Left lung (tissue), 10 donors: ENCODE measurements around the gene MRPL10. TPM values are rescaled to one million over a fixed set of nuclear protein-coding genes. Genes with fewer than 3 reads are reported as not detected.

Experiments used
- ATAC-seq: fragments of 200-7000 bp; cut with Tn5 transposase; one replicate; pipeline ENCODE4 v1.9.1; 2020; ENCODE audit warnings: moderate library complexity
- DNase-seq, 4 donors: peaks; one replicate each; pipeline ENCODE4 v3.0.0-alpha.2; 2013 to 2020
- H3K27ac ChIP-seq, 2 donors: fragments of 200-600 bp; sonication (generic) in 1 of 2; one replicate each; pipeline versions ENCODE4 v1.5.0 to v1.8.0; 2020 to 2021
- H3K27me3 ChIP-seq, 2 donors: fragments of 200-600 bp; sonication (generic) in 1 of 2; one replicate each; pipeline versions ENCODE4 v1.5.0 to v1.8.0; 2020 to 2021
- H3K36me3 ChIP-seq, 2 donors: fragments of 200-600 bp; sonication (generic) in 1 of 2; one replicate each; pipeline versions ENCODE4 v1.5.0 to v1.8.0; 2020 to 2021
- H3K4me1 ChIP-seq, 2 donors: fragments of 200-600 bp; one replicate each; pipeline ENCODE4 v1.8.0; 2021
- H3K4me3 ChIP-seq, 2 donors: fragments of 200-600 bp; sonication (generic) in 1 of 2; one replicate each; pipeline versions ENCODE4 v1.5.0 to v1.8.0; 2020 to 2021; ENCODE audit warnings: mild to moderate bottlenecking in 1 of 2
- H3K9me3 ChIP-seq, 2 donors: fragments of 200-600 bp; sonication (generic) in 1 of 2; one replicate each; pipeline versions ENCODE4 v1.5.0 to v1.8.0; 2020 to 2021
- CTCF ChIP-seq, 2 donors: fragments of 200-600 bp; sonication (generic) in 1 of 2; IDR thresholded peaks; one replicate each; pipeline versions ENCODE4 v1.5.0 to v1.8.0; 2021; ENCODE audit warnings: antibody characterized with exemption in 2 of 2
- intact Hi-C, 2 donors: fragments of 100-400 bp; cut with DNase I; formaldehyde crosslinking; loops; one replicate each; pipeline versions ENCODE4 v1.11.2 to v1.14.2; 2022
- polyA plus RNA-seq, 6 donors: library from polyadenylated mRNA; unstranded; fragments of 120-200 nt; gene quantifications; one replicate each; pipeline ENCODE4 v1.2.1, GENCODE V29; 2013; ENCODE audit not compliant: insufficient read length in 6 of 6
- total RNA-seq, 2 donors: library from RNA; stranded (reverse); fragmentation: NEBNext Ultra II Directional; extraction: Animal tissue kit (Norgen Biotek cat#: 25700); gene quantifications; one replicate each; pipeline ENCODE4 v1.2.1, GENCODE V29; 2021
- donor health status: DM: no; HTN: yes; CAD: no.
- donor health status: DM: no; HTN: no; CAD: no.

MRPL10 gene
- total and polyA plus RNA-seq, 8 donors: 26.2 to 55.7 (median 50.6) TPM

DNA sequence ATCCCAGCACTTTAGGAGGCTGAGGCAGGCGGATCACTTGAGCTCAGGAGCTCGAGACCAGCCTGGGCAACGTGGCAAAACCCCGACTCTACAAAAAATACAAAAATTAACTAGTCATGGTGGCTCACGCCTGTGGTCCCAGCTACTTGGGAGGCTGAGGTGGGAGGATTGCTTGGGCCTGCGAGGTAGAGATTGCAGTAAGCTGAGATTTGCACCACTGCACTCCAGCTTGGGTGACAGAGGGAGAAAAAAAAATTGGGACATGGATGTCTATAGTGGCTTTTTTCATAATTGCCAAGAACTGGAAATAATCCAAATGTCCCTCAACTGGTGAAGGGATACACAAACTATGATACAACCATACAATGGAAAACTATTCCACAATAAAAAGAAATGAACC, 38.4 kb downstream of the MRPL10 start:
- intact Hi-C loops: no loop called here
- no peak overlapping the region for H3K4me3 ChIP-seq
- no peak for ATAC-seq
- peaks cover 5 to 10% of the 10 kb centered on the region in 2 donors for H3K4me1 ChIP-seq
- peaks cover 46 to 82% of the 10 kb centered on the region in 2 donors for H3K27me3 ChIP-seq
- DNase-seq: no peak
- no peak overlapping the region for H3K27ac ChIP-seq
- no peaks in the 10 kb centered on the region for H3K9me3 ChIP-seq
- no peaks in the 10 kb centered on the region for H3K36me3 ChIP-seq
- no peak for TF ChIP-seq CTCF (IDR thresholded peaks at IDR 0.05)

DNA sequence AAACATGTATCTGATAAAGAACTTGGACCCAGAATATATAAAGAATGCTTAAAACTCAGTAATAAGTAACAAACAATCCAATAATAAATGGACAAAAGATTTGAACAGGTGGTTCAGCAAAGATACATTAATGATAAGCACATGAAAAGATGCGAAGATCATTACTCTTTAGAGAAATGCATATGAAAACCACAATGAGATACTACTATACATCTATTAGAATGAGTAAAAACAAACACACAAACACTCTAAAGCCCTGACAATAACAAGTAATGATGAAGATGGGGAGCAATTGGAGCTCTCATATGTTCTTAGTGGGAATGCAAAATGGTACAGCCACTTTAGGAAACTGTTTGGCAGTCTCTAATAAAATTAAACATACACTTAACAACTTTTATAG, 38.9 kb downstream of the MRPL10 start:
- no peak for TF ChIP-seq CTCF (IDR thresholded peaks at IDR 0.05)
- H3K27ac ChIP-seq: no peak overlapping the region
- peaks cover 5 to 10% of the 10 kb centered on the region in 2 donors for H3K4me1 ChIP-seq
- H3K4me3 ChIP-seq: no peak overlapping the region
- H3K27me3 ChIP-seq: peaks cover 46 to 82% of the 10 kb centered on the region in 2 donors
- ATAC-seq (no peak), DNase-seq (no peak)
- H3K36me3 ChIP-seq: no peaks in the 10 kb centered on the region
- no peaks in the 10 kb centered on the region for H3K9me3 ChIP-seq
- intact Hi-C loops: no loop called here

DNA sequence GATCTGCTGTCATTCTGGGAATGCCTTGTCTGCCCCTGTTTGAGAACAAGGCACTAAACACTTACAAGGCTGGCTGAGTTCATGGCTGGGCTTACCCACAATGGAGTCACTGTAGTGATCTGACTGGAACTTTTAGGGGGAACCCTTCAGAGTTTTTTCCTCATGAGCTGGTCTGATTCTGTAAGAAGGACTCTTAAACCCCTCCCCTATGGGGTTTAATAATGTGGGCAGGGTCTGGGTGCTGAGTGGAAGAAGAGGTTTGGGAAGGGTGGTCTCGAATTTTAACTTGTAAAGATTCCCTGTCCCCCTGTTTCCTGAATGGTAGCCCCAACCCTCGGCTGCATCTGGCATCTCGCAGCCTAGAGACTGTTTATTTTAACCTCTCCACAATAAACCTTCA, 40.3 kb downstream of the MRPL10 start:
- DNase-seq (no peak), ATAC-seq (no peak)
- H3K36me3 ChIP-seq: no peaks in the 10 kb centered on the region
- no peak for TF ChIP-seq CTCF (IDR thresholded peaks at IDR 0.05)
- H3K4me1 ChIP-seq: peaks cover 5 to 10% of the 10 kb centered on the region in 2 donors
- H3K27ac ChIP-seq: no peak overlapping the region
- peaks cover 52 to 90% of the 10 kb centered on the region in 2 donors for H3K27me3 ChIP-seq
- intact Hi-C loops: no loop called here
- H3K4me3 ChIP-seq: no peak overlapping the region
- no peaks in the 10 kb centered on the region for H3K9me3 ChIP-seq

DNA sequence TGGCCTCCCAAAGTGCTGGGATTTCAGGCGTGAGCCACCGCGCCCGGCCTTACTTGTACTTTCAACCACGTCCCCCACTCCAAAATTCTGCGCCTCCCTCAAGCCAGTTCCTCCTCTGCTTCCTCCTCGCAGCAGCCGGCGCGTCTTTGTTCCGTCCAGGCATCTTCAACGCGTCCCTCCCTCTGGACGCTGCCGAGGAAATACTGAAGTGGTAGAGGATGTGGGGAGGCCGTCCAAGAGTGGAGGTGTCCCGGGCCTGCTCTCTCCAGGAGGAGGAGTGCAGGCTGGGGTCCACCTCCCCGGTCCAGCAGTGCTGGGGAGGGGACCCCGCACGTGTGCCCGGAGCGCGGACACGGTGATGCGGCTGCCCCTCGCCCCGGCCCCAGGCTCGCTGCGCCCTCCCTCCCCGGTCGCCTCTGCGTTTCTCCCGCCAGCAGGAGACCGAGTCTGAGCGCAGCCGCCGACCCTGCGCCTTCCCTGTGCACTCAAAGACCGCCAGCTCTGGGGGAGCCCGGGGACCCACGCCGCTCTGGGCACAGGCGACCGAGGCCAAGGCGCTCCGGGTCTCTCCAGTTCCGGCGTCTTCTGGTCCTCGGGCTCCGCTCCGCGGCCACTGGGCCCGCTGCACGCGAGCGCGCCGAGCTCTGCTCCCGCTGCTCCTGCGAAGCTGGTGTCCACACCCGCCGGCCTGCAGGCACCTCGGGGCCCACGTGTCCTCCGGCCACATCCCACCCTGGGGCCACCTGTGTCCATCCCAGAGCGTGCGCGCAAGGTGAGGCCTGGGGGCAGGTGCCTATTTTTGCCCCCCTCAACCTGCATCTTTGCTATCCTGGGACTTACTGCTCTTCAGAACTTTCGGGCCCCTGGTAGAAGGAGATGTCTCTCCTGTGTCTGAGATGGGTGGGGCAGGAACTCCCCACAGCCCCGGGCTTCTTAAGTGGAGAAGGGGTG, 41.5 kb downstream of the MRPL10 start:
- Histone ChIP-seq H3K27me3 (peaks cover 52 to 95% of the 10 kb centered on the region in 2 donors), H3K9me3 (no peaks in the 10 kb centered on the region), H3K36me3 (no peaks in the 10 kb centered on the region), H3K27ac (no peak overlapping the region), H3K4me1 (peaks cover 5 to 10% of the 10 kb centered on the region in 2 donors), H3K4me3 (peak overlapping the region; percentile 22 to 24)
- intact Hi-C loops: no loop called here
- DNase-seq (peak in 2 of 4 donors; percentile 37 to 84), ATAC-seq (peak; percentile 98)
- TF ChIP-seq CTCF (IDR thresholded peaks at IDR 0.05): peak; percentile 16 to 24

- ATAC-seq: no peak
- TF ChIP-seq CTCF (IDR thresholded peaks at IDR 0.05): no peak
- peak in 2 of 4 donors; percentile 33 to 52 for DNase-seq
- peaks cover 27 to 83% of the 10 kb centered on the region in 2 donors for H3K27me3 ChIP-seq
- H3K27ac ChIP-seq: no peak overlapping the region
- H3K9me3 ChIP-seq: no peaks in the 10 kb centered on the region
- H3K36me3 ChIP-seq: no peaks in the 10 kb centered on the region
- peaks cover 5 to 10% of the 10 kb centered on the region in 2 donors for H3K4me1 ChIP-seq
- intact Hi-C loops: no loop called here
- H3K4me3 ChIP-seq: no peak overlapping the region
Observed at GRCh38 chr17:47785538-47786123, 45.7 kb downstream of the MRPL10 start.
